ENCODE data around the gene PDCD1LG2. TPM values are rescaled to one million over a fixed set of nuclear protein-coding genes. Genes with fewer than 3 reads are reported as not detected.

The PDCD1LG2 gene
- total RNA-seq, 1 donor: 59.6 TPM

DNA sequence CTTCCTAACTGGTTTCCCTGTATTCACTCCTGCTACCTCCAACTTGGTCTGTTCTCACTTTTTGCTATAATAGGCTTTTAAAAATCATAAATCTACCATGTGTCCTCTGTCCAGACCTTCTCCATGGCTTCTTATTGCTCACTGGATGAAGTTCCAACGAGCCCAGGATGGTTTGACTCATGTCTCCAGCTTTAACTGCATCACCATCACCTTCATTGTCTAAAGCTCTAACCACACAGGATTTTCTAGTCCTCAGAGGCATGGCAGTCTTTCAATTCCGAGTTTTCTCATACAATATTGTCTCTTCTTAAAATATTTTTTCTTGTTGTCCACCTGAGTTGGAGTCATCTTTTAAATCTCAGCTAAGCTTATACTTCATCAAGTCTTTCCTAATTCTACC is 49.3 kb downstream of the PDCD1LG2 start:
- no peak for DNase-seq (ENCODE audit: low read depth)
- H3K4me3 ChIP-seq (ENCODE audit: low read depth, low read length): no peak overlapping the region
- TF ChIP-seq, protein P1, sequence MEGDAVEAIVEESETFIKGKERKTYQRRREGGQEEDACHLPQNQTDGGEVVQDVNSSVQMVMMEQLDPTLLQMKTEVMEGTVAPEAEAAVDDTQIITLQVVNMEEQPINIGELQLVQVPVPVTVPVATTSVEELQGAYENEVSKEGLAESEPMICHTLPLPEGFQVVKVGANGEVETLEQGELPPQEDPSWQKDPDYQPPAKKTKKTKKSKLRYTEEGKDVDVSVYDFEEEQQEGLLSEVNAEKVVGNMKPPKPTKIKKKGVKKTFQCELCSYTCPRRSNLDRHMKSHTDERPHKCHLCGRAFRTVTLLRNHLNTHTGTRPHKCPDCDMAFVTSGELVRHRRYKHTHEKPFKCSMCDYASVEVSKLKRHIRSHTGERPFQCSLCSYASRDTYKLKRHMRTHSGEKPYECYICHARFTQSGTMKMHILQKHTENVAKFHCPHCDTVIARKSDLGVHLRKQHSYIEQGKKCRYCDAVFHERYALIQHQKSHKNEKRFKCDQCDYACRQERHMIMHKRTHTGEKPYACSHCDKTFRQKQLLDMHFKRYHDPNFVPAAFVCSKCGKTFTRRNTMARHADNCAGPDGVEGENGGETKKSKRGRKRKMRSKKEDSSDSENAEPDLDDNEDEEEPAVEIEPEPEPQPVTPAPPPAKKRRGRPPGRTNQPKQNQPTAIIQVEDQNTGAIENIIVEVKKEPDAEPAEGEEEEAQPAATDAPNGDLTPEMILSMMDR (IDR thresholded peaks at IDR 0.05; ENCODE audit: insufficient read depth, low read depth, low read length): no peak

DNA sequence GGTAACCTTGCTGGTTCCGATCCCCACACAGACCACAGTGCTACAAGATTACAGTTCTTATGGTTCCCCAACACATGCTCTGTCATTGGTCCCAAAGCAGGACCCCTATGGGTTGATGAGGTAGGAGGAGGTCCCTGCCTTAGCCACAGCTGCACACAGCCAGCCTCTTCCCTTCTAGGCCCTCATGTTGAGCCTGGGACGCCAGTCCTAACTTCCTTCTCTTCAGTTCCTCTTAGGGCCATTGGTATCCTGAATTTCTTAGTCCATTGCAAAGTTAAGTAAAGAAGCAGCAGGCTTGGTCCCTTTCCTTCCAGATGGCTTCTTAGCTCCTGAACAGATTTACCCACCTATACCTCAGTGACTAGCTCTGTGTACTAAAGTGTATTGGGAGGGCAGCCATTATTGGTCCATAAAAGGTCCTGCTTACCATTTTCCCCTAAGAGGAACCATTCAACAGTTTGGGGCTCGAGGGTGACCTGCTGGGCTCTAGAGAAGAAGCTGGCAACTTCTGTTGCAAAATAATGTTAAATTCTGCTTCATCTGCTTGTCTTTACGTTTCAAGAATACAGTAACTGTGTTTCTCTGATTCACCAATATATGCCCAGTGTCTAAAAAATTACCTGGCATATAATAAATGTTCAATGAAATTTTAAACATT is 50.2 kb downstream of the PDCD1LG2 start:
- H3K4me3 ChIP-seq (ENCODE audit: low read depth, low read length): no peak overlapping the region
- TF ChIP-seq, protein P1 (IDR thresholded peaks at IDR 0.05; ENCODE audit: insufficient read depth, low read depth, low read length): no peak
- DNase-seq (ENCODE audit: low read depth): no peak

DNA sequence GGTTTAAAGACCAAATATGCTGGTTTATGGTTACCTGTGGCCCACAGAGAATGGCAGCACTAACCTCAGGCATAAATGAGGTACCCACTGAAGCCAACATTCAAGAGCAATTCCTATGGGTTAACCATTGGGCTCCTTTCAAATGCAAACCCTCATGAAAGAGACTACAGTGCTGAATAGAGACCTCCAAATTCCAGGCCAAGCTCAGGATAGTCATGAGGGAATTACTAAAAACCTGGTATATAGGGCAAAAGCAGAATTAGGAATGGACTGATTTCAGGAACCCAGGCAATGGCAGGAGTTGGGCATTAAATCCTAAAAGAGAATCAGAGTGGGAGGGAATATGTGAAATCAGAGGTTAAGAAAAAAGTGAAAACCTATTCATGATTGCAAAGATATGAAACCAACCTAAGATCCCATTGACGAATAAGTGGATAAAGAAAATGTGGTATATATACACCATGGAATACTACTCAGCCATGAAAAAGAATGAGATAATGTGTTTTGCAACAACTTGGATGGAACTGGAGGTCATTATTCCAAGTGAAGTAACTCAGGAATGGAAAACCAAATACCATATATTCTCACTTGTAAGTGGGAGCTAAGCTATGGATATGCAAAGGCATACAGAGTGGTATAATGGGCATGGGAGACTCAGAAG is 51.6 kb downstream of the PDCD1LG2 start:
- no peak overlapping the region for H3K4me3 ChIP-seq (ENCODE audit: low read depth, low read length)
- TF ChIP-seq, protein P1 (IDR thresholded peaks at IDR 0.05; ENCODE audit: insufficient read depth, low read depth, low read length): no peak
- no peak for DNase-seq (ENCODE audit: low read depth)

DNA sequence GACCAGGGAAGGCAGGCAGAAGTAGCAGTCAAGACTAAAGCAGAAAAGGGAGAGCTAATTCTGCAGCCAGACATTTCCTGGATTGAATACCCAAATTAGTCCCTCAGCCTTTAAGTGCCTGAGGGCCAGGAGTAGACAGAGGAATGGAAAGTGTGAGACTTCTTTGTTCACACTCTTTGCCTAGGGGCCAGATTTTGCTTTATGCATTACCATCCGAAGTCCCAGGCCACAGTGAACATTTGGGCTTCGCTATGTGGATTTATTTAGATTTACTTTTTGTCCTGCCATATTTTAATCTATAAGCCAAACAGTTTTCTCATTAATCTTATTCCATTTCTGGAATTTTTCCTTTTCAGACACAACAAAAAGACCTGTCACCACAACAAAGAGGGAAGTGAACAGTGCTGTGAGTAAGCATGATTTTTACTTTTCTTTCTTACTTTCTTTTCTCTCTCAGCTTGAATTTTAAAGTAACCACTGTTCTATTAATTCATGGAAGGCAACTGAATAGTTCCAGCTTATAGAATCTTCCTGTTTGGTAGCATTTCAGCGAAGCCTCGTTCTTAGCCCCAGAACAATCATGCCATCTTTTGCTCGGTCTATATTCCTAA is 52.6 kb downstream of the PDCD1LG2 start:
- H3K4me3 ChIP-seq (ENCODE audit: low read depth, low read length): no peak overlapping the region
- TF ChIP-seq, protein P1 (IDR thresholded peaks at IDR 0.05; ENCODE audit: insufficient read depth, low read depth, low read length): no peak
- no peak for DNase-seq (ENCODE audit: low read depth)

DNA sequence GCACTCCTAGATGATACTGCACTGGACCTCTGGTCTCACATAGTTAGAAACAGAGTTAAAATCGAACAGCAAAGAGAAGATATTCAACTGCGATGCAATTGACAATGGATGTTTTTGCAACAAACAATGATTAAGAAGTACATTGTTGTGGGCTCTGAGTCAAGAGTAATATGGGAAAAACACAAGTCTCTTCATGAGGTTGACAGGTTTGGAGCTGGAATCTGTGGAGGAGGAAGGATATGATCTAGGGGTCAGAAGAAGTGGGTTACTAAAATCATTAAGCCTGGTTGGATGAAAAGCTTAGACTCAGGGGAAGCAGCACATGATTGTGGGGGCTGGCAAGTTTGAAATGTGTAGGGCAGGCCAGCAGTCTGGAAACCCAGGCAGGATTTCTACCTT is 53.1 kb downstream of the PDCD1LG2 start:
- H3K4me3 ChIP-seq (ENCODE audit: low read depth, low read length): no peak overlapping the region
- no peak for DNase-seq (ENCODE audit: low read depth)
- TF ChIP-seq, protein P1 (IDR thresholded peaks at IDR 0.05; ENCODE audit: insufficient read depth, low read depth, low read length): no peak

DNA sequence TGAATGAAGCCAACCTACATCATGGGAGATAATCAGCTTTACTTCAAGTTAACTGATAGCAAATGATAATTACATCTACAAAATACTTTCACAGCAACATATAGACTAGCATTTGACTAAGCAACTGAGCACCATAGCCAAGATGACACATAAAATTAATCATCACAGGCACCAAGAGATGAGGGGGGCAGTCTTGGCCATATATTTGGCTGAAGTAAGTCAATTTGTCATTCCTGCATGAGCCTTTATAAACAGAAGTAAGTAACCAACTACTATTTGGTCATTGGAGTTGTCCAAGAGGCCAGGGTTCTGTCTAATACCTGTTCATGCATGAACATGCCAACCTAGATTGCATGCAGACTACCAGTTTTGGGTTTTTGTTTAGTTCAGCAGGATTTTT is 53.6 kb downstream of the PDCD1LG2 start:
- TF ChIP-seq, protein P1 (IDR thresholded peaks at IDR 0.05; ENCODE audit: insufficient read depth, low read depth, low read length): no peak
- no peak overlapping the region for H3K4me3 ChIP-seq (ENCODE audit: low read depth, low read length)
- no peak for DNase-seq (ENCODE audit: low read depth)
